Gastroesophageal sphincter (tissue), 4 donors: ENCODE results near the gene MAP1LC3B. TPM values are rescaled to one million over a fixed set of nuclear protein-coding genes. Genes with fewer than 3 reads are reported as not detected.
"Not testable (repeated sequence)": the region's sequence is repeated elsewhere in the genome, so short reads cannot be mapped to it uniquely, and the experiment has no call there.

Experiments
- ATAC-seq: fragments of 150-250 bp; one replicate; pipeline ENCODE4 v1.9.1; 2016; ENCODE audit warnings: mild to moderate bottlenecking, moderate library complexity
- H3K27ac ChIP-seq, 4 donors: fragments of 200-600 bp; sonication (generic) in 3 of 4; 1 replicate in 3 of 4; 2 replicates in 1 of 4; pipeline ENCODE4 v1.5.1; 2016 to 2019
- H3K27me3 ChIP-seq: fragments of 200-600 bp; sonication (generic); one replicate; pipeline ENCODE4 v1.5.1; 2019
- H3K36me3 ChIP-seq, 2 donors: fragments of 200-600 bp; sonication (generic); one replicate each; pipeline ENCODE4 v1.5.1; 2019; ENCODE audit warnings: control low read depth in 1 of 2
- H3K4me1 ChIP-seq, 3 donors: fragments of 200-600 bp; sonication (generic); 1 replicate in 2 of 3; 2 replicates in 1 of 3; pipeline ENCODE4 v1.5.1; 2016 to 2019; ENCODE audit warnings: control low read depth in 2 of 3
- H3K4me3 ChIP-seq, 2 donors: fragments of 200-600 bp; sonication (generic); one replicate each; pipeline ENCODE4 v1.5.1; 2019; ENCODE audit warnings: mild to moderate bottlenecking in 1 of 2, moderate library complexity in 1 of 2
- H3K9me3 ChIP-seq, 3 donors: fragments of 200-600 bp; sonication (generic); one replicate each; pipeline ENCODE4 v1.5.1; 2017 to 2019; ENCODE audit warnings: control low read depth in 2 of 3
- EP300 ChIP-seq: sonication (generic); formaldehyde crosslinking; IDR thresholded peaks from one replicate; pipeline ENCODE4 v1.6.1; 2017; ENCODE audit warnings: antibody characterized with exemption, mild to moderate bottlenecking
- POLR2A ChIP-seq, 2 donors: fragments of 450-650 bp; IDR thresholded peaks; one replicate each; pipeline ENCODE4 v1.6.1; 2017; ENCODE audit warnings: antibody characterized with exemption in 2 of 2, mild to moderate bottlenecking in 2 of 2, moderate library complexity in 1 of 2
- POLR2AphosphoS5 ChIP-seq: sonication (generic); formaldehyde crosslinking; IDR thresholded peaks from one replicate; pipeline ENCODE4 v1.6.1; 2017; ENCODE audit warnings: antibody characterized with exemption
- WGBS, 2 donors: methylation state at CpG; one replicate each; pipeline ENCODE4 v1.1.5; 2018; ENCODE audit warnings: low coverage in 1 of 2; 5-methylcytosine and 5-hydroxymethylcytosine counted together
- total RNA-seq, 4 donors: library from RNA; depleted of rRNA; stranded (reverse); fragments of >200 nt; gene quantifications; one replicate each; pipeline ENCODE4 v1.1.0, GENCODE V29; 2016
- TF ChIP-seq, protein P1 (sequence below), 4 experiments: fragments of 200-600 bp in 2 of 4; fragments of 450-650 bp in 2 of 4; sonication (generic) in 1 of 4; IDR thresholded peaks; one replicate each; pipeline ENCODE4 v1.5.1; 2017 to 2019; ENCODE audit warnings: antibody characterized with exemption in 4 of 4, mild to moderate bottlenecking in 2 of 4, moderate library complexity in 2 of 4

The MAP1LC3B gene
- total RNA-seq, 4 donors from 2014 or later: 53.9 to 64.8 (median 57.9) TPM

DNA sequence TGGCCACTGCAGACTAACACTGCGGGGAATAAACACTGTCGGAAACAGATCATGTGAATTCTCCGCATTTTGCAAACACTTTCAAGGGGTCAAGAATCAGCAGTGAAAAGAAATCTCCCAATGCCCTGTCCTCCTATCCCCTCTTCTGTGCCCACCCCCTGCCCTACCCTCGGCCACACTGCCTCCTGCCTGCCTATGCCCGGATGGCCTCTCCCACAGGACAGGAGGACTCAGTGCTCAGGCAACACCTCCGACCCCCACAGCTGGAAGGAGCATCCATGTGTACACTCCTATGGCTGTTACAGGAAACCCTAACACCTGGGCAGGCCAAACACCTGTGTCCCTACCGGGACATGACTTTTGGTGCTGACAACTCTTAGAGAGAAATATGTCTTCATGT is 33.0 kb upstream of the MAP1LC3B start:
- no peak overlapping the region for H3K4me3 ChIP-seq
- TF ChIP-seq POLR2A (IDR thresholded peaks at IDR 0.05) (no peak), POLR2AphosphoS5 (no peak), EP300 (no peak)
- TF ChIP-seq, protein P1, sequence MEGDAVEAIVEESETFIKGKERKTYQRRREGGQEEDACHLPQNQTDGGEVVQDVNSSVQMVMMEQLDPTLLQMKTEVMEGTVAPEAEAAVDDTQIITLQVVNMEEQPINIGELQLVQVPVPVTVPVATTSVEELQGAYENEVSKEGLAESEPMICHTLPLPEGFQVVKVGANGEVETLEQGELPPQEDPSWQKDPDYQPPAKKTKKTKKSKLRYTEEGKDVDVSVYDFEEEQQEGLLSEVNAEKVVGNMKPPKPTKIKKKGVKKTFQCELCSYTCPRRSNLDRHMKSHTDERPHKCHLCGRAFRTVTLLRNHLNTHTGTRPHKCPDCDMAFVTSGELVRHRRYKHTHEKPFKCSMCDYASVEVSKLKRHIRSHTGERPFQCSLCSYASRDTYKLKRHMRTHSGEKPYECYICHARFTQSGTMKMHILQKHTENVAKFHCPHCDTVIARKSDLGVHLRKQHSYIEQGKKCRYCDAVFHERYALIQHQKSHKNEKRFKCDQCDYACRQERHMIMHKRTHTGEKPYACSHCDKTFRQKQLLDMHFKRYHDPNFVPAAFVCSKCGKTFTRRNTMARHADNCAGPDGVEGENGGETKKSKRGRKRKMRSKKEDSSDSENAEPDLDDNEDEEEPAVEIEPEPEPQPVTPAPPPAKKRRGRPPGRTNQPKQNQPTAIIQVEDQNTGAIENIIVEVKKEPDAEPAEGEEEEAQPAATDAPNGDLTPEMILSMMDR (IDR thresholded peaks at IDR 0.05): no peak
- peaks cover 0 to 21% (median 10%) of the 10 kb centered on the region in 3 donors for H3K4me1 ChIP-seq
- H3K9me3 ChIP-seq: no peaks in the 10 kb centered on the region
- H3K36me3 ChIP-seq: peaks cover 0 to 82% of the 10 kb centered on the region in 2 donors
- no peaks in the 10 kb centered on the region for H3K27me3 ChIP-seq
- H3K27ac ChIP-seq: no peak overlapping the region
- ATAC-seq: no peak
- 91% methylated on average over 4 of the region's 7 CpGs; no CpG with 5 or more reads in 1 of the 2 donors for WGBS, 2 donors

DNA sequence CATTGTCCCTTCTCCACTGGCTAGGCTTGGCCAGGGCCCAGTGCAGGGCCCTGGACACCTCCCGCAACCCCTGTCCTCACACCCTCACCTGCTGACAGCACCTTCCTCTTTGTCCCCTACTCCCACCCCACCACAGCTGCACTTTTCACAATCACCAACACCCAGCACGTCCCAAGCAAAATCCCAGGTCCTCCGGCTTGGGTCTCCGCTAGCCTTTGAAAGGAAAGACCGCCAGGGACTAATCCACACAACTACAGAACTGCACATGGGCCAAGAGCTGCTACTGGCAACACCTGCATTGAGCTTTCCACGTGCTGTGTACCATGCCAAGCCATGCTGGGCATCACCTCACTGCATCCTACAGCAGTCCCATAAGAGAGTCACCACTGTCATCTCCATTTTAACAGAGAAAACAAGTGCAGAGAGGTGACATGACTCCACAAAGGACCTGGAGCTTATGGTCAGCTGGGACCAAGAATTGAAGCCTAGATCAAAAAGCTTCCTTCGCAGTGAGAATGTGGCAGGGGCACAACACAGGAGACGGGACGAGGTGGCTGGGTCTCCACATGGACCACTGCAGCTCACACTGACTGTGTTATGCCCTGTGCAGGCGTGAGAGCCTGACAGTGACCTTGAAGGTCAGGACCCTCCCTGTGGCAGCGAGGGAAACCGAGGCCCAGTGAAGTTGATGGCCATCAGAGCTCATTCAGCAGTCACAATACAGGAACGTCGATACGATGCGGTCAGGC is 31.1 kb upstream of the MAP1LC3B start:
- Histone ChIP-seq H3K9me3 (no peaks in the 10 kb centered on the region), H3K4me1 (peaks cover 0 to 35% (median 13%) of the 10 kb centered on the region in 3 donors), H3K36me3 (peaks cover 0 to 77% of the 10 kb centered on the region in 2 donors), H3K27ac (no peak overlapping the region), H3K4me3 (no peak overlapping the region), H3K27me3 (no peaks in the 10 kb centered on the region)
- TF ChIP-seq EP300 (no peak), POLR2A (IDR thresholded peaks at IDR 0.05) (no peak), POLR2AphosphoS5 (no peak)
- TF ChIP-seq, protein P1 (IDR thresholded peaks at IDR 0.05): no peak
- ATAC-seq: no peak
- WGBS, 2 donors: 94% methylated on average over 8 to 10 of the region's 16 CpGs

DNA sequence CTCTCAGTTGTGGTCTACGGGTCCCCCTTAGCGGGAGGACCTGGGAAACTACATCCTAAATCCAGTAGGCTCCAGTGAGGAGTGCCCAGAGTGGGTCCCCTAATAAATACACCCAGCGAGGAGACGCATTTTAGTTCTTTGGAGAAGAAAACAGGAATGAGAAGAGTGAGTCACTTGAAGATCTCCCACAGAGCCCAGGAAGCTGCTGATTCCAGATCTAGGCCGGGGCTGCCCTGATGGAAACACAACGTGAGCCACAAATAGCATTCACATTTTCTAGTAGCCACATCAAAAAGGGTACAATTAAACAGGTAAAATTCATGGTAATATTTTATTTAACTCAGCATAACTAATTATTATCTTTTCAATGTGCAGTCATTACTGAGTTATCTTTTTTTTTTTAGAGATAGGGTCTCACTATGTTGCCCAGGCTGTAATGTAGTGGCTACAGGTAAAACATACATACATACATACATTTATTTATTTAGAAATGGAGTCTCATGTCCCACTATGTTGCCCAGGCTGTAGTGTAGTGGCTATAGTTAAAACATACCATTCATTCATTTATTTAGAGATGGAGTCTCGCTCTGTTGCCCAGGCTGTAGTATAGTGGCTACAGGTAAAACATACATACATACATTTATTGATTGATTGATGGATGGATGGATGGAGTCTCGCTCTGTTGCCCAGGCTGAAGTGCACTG is 30.1 kb upstream of the MAP1LC3B start:
- TF ChIP-seq POLR2AphosphoS5 (no peak), EP300 (no peak)
- TF ChIP-seq, protein P1 (IDR thresholded peaks at IDR 0.05): no peak
- no peaks in the 10 kb centered on the region for H3K27me3 ChIP-seq
- ATAC-seq: no peak
- no peaks in the 10 kb centered on the region for H3K9me3 ChIP-seq
- peak overlapping the region in 2 of 4 donors; percentile 77 to 82 for H3K27ac ChIP-seq
- WGBS, 2 donors: 89 to 92% methylated on average over 4 to 6 of the region's 8 CpGs
- peaks cover 0 to 42% (median 13%) of the 10 kb centered on the region in 3 donors for H3K4me1 ChIP-seq
- peaks cover 0 to 74% of the 10 kb centered on the region in 2 donors for H3K36me3 ChIP-seq
- no peak overlapping the region for H3K4me3 ChIP-seq

DNA sequence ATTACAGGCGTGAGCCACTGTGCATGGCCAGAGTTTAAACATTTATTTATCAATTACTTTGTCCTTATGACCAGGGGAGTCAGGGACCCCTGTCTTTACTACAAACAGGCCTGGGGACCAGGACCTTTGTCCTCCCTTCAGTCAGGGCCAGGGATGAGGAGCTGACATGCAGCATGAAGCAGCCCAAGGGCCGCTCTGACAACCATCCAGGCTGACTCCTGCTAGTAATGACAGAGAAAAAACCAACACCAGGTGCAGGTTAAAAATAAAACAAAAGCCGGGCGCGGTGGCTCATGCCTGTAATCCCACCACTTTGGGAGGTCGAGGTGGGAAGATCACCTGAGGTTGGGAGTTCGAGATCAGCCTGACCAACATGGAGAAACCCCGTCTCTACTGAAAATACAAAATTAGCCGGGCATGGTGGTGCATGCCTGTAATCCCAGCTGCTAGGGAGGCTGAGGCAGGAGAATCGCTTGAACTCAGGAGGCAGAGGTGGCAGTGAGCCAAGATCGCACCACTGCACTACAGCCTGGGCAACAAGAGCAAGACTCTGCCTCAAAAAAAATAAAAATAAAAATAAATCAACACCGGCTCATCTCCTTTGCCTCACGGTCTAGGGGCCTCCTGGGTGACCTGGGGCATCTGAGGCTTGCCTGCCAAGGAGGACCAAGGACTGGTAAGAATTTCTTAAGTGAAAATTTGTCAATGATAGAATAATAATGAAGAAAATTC is 29.1 kb upstream of the MAP1LC3B start:
- not testable (repeated sequence) for ATAC-seq, H3K4me3 ChIP-seq
- peaks cover 0 to 51% (median 13%) of the 10 kb centered on the region in 3 donors for H3K4me1 ChIP-seq

DNA sequence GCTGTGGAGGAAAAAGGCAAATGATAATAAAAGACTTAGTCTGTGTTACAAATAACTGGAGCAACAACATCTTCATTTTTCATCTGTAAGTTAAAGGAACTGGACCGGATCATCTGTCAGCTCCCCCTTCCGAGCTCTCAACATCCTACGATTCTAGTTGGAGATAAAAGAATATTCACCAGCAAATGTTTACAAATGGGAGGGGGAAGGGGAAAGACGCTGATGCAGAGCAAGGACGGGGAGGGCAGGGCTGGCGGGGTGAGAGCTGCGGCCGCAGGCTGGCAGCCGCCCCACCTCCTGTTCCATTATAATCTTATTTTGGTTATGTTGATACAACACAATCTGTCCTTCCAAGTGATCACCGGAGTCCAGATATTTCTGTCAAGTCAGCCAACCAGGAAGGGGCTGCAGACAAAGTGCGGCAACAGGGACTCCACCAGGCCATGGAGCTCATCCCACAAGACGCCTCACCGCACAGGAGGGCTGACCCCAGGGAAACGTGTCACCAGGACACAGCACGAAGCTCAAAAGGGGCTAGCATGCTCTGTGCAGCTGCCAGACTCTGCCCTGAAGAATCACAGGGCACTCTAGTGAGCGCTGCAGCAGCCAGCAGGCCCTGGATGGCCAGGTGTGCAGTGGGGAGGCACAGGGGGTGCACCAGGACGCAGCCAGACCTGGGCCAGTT is 28.2 kb upstream of the MAP1LC3B start:
- Histone ChIP-seq H3K36me3 (peaks cover 0 to 56% of the 10 kb centered on the region in 2 donors), H3K27ac (peak overlapping the region; percentile 41 to 82 (median 78)), H3K27me3 (no peaks in the 10 kb centered on the region), H3K9me3 (no peaks in the 10 kb centered on the region), H3K4me3 (peak overlapping the region in 1 of 2 donors; percentile 22), H3K4me1 (peaks cover 0 to 60% (median 13%) of the 10 kb centered on the region in 3 donors)
- TF ChIP-seq EP300: no peak
- TF ChIP-seq, protein P1 (IDR thresholded peaks at IDR 0.05): peak in 1 of 4 experiments; percentile 10
- 0 to 10% methylated on average over 3 to 10 of the region's 17 CpGs for WGBS, 2 donors
- peak; percentile 82 for ATAC-seq

More for the DNA sequence above, 29.1 kb upstream of the MAP1LC3B start:
- Histone ChIP-seq H3K27ac (peak overlapping the region; percentile 41 to 82 (median 78)), H3K36me3 (peaks cover 0 to 65% of the 10 kb centered on the region in 2 donors)
- H3K9me3 ChIP-seq, H3K27me3 ChIP-seq: not testable (repeated sequence)
- 71 to 89% methylated on average over 2 to 9 of the region's 13 CpGs for WGBS, 2 donors
